M059J (cell line): Measurements from ENCODE around the gene SPAG16. TPM values are rescaled to one million over a fixed set of nuclear protein-coding genes. Genes with fewer than 3 reads are reported as not detected.
"Not testable (repeated sequence)": the region's sequence is repeated elsewhere in the genome, so short reads cannot be mapped to it uniquely, and the experiment has no call there.

Experiments
- DNase-seq: peaks from one replicate; pipeline ENCODE4 v3.0.0-alpha.2; 2012; ENCODE audit warnings: low read depth
- total RNA-seq: library from RNA; depleted of rRNA; stranded (reverse); fragments of >200 nt; shearing (Covaris generic); gene quantifications from 2 replicates; pipeline ENCODE4 v1.2.3, GENCODE V29; 2014

SPAG16 gene
- total RNA-seq, 1 experiment from 2014 or later, result 37.8 TPM

DNA sequence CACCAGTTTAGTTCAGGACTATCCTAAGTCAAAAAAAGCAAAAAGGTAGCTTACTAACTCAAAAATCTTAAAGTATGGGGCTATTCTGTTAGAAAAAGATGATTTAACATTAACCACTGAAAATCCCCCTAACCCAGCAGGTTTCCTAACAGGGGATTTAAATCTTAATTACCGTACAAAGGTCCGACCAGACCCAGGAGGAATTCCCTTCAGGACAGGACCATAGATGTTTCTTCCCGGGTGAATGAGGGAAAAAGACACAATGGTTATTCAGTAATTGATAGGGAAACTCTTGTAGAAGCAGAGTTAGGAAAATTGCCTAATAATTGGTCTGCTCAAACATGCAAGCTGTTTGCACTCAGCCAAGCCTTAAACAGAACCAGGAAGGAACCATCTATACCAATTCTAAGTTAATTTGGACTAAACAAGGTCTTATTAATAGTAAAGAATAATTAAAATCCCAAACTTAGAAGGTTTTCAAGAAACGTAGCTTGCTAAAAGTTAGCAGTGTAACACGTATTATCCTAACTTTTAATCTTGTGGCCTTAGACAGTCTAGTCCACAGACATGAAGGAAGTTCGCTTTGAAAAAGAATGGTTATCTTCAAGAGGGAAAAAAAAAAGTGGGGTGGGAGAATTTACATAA, 124.3 kb downstream of the SPAG16 start:
- not testable (repeated sequence) for DNase-seq

DNA sequence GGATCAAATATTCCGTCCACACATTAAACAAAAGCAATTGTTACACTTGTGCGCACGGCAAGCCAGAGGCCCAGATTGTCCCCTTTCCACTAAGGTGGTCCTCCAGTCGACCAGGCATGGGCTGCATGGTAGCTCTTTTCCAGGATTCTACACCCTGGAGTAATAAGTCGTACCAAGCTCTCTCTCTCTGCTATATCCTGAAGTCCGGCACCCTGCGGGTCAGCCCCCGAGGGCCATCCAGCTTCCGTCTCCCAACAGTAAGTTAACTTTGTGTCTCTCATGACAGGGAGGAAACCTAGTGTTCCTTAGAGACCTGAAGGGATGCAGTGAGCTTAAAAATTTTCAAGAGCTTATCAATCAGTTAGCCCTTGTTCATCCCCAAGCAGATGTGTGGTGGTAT, 126.4 kb downstream of the SPAG16 start:
- not testable (repeated sequence) for DNase-seq

DNA sequence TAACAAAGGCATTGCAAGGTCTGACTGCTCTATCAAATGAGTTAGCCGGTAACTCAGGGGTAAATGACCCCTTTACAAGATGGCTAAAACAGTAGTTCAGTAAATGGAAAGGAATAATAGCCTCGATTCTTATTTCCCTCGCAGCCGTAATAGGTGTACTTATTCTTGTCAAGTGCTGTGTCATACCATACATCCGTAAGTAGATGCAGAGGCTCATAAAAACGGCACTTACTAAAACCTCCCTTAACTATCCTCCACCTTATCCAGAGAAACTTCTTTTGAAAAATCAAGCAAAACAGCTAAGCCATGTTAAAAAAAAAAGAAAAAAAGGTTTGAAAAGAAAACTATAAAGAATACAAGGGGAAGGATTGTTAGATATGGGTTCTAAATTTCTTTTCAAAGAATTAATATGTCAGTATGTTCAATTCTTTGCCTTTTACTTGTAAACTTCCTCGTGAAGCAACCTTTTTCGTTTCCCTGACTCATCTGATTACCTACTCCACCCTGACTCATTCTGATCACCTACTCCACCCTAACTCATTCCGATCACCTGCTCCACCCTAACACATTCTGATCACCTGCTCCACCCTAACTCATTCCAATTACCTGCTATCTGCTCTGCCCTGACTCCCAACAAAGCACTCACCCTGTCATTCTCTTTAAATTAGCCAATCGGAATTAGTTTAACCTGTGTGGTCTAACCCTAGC, 127.5 kb downstream of the SPAG16 start:
- DNase-seq, result no peak

DNA sequence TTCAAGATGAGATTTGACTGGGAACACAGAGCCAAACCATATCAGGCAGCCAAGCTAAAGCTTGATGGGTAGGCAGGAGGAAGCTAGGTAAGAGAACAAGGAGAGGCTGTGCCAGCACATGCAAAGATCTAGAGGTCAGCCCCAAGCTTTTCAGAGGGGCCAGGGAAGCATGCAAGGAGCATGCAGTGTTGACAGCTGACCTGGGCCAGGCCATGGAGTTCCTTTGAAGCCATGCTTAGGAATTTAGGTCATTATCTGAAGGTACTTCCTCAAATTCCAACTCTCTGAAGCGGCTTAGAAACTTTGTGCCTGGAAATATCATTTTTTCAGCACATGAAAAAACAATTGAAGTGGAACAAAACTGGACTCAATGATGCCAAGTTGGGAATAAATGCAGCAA, 130.8 kb downstream of the SPAG16 start:
- DNase-seq, result no peak

DNA sequence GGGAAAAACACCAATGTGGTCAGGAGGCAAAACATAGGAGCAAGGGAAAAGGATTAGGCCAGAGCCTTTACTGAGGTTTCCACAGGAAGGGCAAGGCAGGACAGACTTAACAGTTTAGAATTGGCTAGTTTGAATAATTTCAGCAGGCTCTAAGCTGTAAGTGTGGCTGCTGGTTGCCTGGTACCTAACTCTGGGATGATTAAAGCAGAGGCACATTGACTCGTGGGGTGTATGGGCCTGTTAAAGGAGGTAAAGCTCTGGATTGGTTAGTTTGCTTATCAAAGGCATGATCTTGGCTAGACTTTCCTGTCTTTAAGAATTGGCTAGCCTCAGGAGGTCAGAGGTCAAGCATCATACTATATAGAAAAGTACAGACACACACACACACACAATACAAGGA, 132.6 kb downstream of the SPAG16 start:
- no peak for DNase-seq

DNA sequence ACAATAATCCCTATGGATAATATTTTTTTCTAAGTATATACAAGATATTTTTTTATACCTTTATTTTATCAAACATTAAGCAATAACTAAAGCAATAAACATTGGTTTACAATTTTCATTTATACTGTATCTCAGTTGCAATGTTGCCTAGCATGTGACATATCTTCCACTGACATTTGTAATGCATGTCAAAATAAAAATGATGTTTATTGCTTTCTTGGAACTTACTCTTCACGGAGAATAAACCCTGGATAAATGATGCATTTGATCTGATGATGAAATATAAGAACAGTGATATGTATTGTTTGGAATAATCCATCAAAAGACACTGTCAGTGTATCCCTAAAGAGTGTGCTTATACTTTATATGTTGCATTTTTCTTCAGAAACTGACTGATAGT, 135.7 kb downstream of the SPAG16 start:
- no peak for DNase-seq

DNA sequence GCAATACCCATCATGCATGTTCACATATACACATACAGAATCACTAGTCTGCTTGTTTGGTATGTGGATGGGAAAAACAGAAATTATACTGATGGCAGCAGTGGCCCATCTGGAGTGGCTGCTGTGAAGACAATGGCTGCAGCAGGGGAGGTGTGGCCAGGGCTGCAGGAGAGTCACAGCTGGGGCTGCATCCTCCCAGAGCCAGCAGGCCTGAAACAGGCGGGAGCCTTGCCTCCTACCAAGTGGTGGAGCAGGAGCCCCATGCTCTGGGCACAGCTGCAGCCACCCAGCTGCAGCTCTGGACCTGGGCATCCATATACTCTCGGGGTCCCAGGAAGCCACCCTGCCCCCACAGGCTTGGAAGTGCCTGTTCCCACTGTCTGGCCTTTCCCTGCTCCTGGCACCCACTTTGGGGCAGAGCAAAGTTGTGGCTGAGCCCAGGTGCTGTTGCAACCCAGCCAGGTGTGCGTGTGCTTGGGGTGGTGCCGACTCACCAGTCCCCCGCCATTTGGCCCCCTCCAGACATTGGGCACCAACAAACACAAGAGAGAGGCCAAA, 136.6 kb downstream of the SPAG16 start:
- no peak for DNase-seq

DNA sequence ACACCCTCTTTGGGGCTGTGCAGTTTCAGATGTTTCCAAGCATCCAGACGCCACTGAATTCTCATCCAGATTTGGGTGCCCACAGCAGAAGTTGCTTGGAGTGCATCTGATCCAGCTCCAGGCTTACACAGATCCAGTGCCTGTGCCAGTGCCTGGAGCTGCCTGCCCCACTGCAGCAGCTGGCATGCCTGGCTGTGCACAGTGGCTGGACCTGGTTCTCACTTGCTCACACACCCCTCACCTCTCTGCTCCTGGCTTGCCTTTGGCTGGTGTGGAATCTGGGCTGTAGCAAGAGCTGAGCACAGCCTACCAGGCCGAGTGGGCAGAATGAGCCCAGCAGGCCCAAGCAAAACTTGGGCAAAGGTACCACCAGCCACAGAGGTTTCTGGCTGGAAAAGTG, 137.9 kb downstream of the SPAG16 start:
- no peak for DNase-seq

DNA sequence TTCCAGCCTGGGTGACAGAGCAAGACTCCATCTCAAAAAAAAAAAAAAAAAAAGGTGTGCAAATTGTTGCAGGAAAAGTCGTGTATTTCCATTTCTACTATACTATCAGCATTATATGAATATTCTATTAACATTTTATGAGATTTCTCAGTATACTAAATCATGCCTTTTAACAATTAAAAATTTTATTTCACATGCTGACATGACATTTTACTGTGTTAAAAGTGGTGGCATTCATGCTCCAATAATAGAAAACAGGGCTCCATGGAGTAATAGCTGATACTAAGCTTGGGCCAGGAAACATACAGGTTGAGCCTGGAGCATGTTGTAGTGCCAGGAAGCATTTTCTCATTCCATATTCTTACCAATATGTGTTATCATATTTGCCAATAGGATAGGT, 141.4 kb downstream of the SPAG16 start:
- DNase-seq, result no peak

DNA sequence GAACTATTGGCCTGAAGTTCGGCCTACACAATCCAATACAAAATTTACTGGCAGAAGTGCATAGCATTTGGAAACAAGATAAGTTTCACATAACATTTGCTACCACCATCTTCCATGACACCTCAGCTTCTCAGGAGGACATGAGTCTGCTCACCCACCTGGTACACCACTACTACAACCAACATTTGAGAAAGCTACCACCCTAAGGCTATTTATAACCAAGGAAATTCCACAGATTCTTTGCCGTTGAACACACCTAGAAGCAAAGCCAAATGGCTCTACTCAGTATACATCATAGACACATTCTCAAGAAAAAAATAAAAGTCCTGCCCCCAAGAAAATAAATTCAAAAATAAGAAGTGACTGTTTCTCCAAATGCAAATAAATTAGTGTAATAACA, 145.3 kb downstream of the SPAG16 start:
- peak; percentile 76 for DNase-seq

DNA sequence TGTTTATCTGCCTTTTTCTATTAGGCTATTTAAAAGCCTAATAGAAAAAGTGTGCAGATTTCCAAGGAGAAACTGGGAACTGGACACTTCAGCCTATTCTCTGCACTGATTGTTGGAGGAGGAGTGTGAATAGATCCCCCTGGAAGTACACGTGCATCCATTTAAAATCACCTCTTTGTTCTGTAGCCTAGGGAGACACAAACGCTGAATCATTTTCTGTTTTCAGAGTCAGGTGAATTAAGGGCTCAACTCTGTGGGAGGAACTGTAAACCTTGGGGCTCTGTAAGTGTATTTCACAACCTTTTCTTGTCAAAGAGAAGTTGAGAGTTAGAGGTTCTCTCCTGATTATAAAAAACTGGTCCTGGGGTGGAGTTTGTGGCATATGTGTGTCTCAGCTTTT, 159.7 kb downstream of the SPAG16 start:
- DNase-seq, result no peak

DNA sequence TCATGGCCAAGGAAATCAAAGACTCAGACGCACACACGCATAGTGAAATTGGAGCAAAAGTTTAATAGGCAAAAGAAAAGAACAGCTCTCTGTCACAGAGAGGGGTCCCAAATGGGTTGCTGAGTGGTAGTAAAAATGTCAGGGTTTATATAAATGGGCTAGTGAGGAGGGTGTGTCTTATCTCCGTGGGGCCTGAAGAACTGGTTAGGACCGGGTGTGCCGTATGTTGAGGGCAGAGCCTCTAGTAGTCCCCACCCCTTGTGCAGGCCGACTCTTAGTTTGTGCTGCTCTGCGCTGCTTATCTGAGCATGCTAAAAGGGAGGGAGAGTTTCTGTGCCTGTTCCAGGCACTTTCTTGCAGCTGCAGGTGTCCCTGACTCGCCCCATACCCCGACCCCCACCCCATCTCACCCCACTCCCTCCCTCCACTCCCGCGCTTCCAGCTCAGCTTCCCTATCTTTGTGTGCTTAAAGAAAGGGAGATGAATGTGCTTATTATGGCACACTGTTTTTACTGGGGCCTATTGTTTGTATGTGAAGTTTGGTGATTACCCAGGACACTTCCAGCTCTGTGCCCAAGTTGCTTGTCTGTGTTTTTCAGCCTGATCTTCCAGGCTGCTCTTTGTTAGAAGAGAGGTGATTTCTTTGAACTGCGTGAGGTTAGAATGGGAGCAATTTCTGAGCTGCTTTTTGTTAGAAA, 167.4 kb downstream of the SPAG16 start:
- DNase-seq, result no peak

DNA sequence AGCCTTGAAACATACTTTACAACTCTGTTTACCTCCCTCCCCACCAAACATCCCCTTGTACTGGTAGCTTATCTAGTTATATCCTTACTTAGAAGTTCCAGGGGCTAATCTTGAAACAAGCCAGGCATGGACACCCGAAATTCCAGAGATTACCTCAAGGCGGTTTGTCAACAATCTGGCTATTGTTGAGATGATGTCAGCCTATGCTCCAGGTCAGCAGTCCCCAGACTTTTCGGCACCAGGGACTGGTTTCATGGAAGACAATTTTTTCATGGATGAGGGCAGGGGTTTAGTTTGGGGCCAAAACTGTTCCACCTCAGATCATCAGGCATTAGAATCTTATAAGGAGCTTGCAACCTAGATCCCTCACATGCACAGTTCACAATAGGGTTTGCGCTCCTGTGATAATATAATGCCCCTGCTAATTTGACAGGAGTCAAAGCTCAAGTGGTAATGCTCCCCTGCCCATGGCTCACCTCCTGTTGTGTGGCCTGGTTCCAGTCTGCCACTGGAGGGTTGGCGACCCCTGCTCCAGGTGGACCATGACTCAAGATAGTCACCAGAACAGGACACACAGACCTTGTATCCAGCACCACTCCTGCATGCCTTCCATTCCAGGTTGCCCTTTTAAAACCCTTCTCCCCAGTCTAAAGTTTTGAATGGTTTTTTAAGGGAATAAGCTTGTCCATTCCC, 171.2 kb downstream of the SPAG16 start:
- DNase-seq, result peak; percentile 31

DNA sequence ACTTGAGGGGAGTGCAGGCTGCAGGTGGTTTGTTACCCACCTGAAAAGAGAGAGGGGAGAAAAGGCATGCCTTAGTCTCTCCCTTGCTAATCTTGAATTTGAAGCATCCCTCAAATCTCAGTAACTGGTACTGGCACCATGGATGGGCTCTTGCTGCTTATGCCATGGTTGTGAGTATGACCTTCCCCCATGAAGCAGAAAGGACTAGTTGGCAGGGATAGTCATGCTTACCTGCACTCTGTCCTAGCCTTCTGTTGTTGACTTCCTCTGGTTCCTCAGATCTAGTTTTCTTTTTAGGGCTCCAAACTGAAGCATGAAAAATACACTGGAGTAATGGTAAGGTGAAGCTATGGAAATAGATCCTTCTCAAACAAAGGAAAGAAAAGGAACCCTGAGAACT, 191.2 kb downstream of the SPAG16 start:
- no peak for DNase-seq

DNA sequence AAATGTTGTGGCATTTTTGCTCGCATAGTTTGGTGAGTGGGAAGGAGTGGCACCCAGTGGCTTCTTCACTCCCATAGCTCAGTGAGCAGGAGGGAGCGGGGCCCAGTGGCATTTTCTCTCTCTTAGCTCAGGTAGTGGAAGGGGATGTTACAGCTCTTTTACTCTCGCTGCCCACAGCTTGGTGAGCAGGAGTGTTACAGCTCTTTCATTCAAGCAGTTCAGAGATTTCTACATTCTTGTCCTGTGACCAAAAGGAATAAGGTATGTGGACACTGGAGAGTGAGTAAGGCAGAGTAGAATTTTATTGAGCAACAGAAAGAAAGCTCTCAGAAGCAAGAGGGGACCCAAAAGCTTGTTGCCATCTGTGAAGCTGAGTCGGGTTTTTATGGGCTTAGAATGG, 192.4 kb downstream of the SPAG16 start:
- DNase-seq, result peak; percentile 11

DNA sequence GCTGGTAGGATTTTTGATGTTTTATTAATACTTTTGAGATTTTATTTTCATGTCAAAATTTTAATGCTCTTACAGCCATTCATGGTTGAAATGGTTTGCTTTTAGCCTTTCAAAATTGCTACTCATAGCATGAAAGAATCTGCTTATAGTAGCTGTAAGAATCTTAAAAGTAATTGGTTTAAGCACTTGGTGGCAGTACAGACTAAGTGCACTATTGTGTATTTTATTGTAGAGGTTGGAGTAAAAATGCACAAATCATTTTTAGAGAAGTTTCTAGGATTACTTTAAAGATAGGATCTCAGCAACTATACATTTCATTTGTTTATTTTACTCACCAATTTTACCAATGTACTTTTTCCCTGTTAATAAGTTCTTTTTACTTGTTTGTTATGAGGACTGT, 205.8 kb downstream of the SPAG16 start:
- DNase-seq, result peak; percentile 6

DNA sequence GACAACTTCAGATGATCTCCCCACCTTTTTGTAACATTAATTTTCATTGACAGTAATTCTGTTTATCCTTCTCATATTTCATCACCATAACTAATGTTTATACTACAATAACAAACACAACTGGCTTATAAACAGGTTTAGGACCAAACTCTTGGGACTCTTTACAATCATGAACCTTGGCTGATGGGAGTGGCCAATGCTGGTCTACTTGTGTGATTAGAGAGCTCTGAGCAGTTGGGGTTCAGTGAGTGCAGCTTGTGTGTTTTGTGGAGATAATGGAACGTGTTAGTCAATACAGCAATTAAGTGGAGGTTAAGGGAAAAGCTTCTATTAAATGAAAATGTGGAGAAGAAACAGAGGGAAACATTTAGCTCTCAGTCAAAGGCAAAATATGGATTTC, 207.1 kb downstream of the SPAG16 start:
- DNase-seq, result no peak

DNA sequence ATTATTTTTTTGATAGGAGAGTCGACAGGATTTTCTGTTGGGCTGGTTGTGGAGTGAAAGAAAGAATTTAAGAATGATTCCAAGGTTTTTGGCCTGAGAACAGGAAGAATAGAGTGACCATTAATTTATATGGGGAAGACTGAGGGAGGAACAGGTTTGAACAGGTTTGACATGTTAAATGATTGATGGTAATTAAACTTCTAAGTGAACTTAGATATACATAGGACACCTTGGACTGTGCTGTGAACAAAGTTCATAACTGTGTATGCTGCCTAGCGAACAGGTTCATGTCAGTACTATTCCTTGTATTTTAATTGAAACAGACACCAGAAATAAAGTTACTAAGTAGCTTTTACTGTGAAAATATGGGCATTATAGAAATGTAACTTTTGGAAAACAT, 212.0 kb downstream of the SPAG16 start:
- DNase-seq, result no peak

DNA sequence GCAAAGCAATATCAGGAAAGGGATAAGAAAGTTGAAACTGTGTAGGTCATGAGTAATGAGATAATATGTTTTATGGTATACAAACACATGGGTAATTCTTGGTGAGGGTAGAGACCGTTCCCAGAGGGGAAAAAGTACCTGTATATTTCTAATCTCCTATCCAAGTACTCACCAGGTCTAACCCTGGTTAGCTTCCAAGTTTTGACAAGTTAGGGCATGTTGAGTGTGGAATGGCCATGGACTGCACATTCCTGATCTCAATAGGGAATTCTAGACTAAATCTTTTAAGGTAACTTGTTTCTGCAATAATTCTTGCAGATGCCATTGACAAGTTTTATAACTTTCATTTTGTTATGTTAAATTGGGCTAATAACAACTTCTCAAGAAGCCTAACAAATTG, 216.6 kb downstream of the SPAG16 start:
- DNase-seq, result no peak

DNA sequence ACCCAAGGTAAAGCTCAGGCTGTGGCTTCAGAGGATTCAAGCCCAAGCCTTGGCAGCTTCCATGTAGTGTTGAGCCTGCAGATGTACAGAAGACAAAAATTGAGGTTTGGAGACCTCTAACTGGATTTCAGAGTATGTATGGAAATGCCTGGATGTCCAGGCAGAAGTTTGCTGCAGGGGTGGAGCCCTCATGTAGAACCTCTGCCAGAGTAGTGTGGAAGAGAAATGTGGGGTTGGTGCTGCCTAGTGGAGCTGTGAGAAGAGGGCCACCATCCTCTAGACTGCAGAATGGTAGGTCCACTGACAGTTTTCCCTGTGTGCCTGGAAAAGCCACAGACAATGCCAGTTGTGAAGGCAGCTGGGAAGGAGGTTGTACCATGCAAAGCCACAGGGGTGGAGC, 239.9 kb downstream of the SPAG16 start:
- DNase-seq, result no peak

DNA sequence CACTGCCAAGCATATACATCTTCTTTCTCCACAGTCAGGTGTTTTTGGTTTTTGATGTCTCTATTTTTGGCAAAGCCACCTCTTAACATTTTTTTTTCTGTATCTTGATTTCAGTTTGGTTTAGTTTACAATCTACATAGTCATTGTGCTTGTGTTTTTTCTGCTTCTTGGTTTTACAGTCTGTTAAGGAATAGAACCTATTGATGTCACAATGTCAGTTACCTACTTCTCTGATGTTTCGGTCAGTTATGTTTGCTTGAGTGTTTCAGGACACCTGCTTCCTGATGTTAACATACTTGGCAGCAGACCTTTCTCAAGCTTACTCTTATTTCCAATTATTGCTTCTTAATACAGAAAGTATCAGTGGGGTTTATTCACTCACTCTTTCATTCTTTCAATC, 253.3 kb downstream of the SPAG16 start:
- no peak for DNase-seq

DNA sequence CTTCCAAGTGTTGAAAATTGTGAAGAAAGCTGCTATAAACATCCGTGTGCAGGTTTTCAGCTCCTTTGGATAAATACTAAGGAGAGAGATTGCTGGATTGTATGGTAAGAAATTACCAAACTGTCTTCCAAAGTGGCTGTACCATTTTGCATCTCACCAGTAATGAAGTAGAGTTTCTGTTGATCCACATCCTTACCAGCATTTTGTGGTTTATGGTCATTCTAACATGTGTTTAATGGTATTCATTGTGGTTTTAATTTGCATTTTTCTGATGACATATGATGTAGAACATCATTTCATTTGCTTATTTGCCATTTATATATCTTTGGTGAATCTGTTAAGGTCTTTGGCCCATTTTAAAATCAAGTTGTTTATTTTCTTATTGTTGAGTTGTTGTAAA, 260.7 kb downstream of the SPAG16 start:
- peak; percentile 12 for DNase-seq
